Measurements from ENCODE around the gene PPP1R26. TPM values are rescaled to one million over a fixed set of nuclear protein-coding genes. Genes with fewer than 3 reads are reported as not detected.
A peak's percentile ranks its signal among the peaks of the same experiment; 100 is the strongest.

PPP1R26 gene
- total and polyA plus RNA-seq, 2 of the 8 experiments (the other 6 are each of a cell fraction or from before 2014, with no cell fraction given) = 9.8 to 32.7 TPM

DNA sequence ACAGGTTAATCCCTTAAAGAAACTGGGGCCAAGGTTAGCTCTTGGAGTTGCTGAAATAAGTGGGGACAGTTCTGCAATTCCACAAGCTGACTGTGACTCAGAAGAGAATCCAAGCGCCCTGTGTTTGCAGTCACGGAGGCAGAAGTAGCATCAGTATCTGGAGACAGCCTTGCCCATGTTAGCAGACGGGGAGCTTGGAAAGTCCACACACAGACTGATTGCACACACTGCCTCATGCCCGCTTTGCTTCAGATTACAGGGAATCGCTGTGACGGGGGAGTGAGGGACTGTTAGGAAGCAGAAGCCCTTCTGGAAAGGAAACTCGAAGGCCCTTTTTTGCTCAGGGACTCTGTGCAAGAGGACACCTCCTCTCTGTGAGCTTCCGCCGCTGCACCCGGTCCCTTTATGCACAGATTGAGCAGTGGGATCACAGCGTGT is 30.9 kb upstream of the PPP1R26 start:
- 84% methylated on average over 11 of the region's 11 CpGs; no CpG with 5 or more reads in 1 of the 2 experiments for WGBS, 2 experiments (ENCODE audit: extremely low coverage in 1 of 2, insufficient coverage in 1 of 2, insufficient read length in 1 of 2, insufficient replicate concordance in 2 of 2, low coverage in 1 of 2, low lambda C conversion rate in 2 of 2, missing lambda C conversion rate in 1 of 2)

More for the DNA sequence above, 30.9 kb upstream of the PPP1R26 start:
- Histone ChIP-seq H3K23me2 (ENCODE audit: low read depth, low read length) (no peaks in the 10 kb centered on the region), H3K79me1 (ENCODE audit: low read depth, low read length) (no peaks in the 10 kb centered on the region), H3K27ac (ENCODE audit: low read depth, low read length) (no peak overlapping the region), H3K4me2 (ENCODE audit: insufficient read depth in 1 of 2, low read depth in 2 of 2, low read length in 2 of 2) (no peak overlapping the region), H3K56ac (replicated peaks; ENCODE audit: insufficient read length, low read depth, low read length) (no peak overlapping the region), H3K23ac (ENCODE audit: insufficient read length) (no peak overlapping the region), H3K18ac (ENCODE audit: extremely low read depth, low read length) (peak overlapping the region; percentile 48; the same call in 1 of the 2 replicates), H2BK5ac (ENCODE audit: low read depth, low read length) (no peak overlapping the region), H4K8ac (ENCODE audit: extremely low read depth, insufficient read depth, low read length) (no peak overlapping the region), H2AFZ (ENCODE audit: low read length) (0 out of 2 replicates have a peak overlapping the region, but pooled peaks have one; percentile 64), H2BK15ac (ENCODE audit: low read length) (0 out of 2 replicates have a peak overlapping the region, but pooled peaks have one; percentile 53), H4K91ac (replicated peaks; ENCODE audit: insufficient read length, low read length) (no peak overlapping the region), H3K14ac (ENCODE audit: insufficient read length) (no peak overlapping the region), H3K4ac (replicated peaks; ENCODE audit: insufficient read length, low read depth, low read length) (no peak overlapping the region), H2AK5ac (ENCODE audit: low read depth, low read length) (no peak overlapping the region), H2BK12ac (ENCODE audit: low read depth, low read length) (no peak overlapping the region; the same call in 1 of the 2 replicates), H3K9ac (replicated peaks in 1 of 4; ENCODE audit: extremely low read depth in 1 of 4, low read depth in 3 of 4, low read length in 3 of 4) (no peak overlapping the region), H2BK120ac (replicated peaks; ENCODE audit: low read depth, low read length) (no peak overlapping the region), H3K79me2 (ENCODE audit: control insufficient read depth in 1 of 2, insufficient read depth in 2 of 2, low read length in 2 of 2) (no peaks in the 10 kb centered on the region), H4K20me1 (replicated peaks in 1 of 2; ENCODE audit: control insufficient read depth in 1 of 2, insufficient read depth in 2 of 2, low read length in 2 of 2) (no peaks in the 10 kb centered on the region), H3K4me3 (ENCODE audit: extremely low read depth in 1 of 4, insufficient read depth in 2 of 4, low read depth in 3 of 4, low read length in 4 of 4) (no peak overlapping the region), H3K36me3 (ENCODE audit: control insufficient read depth in 2 of 4, insufficient read depth in 4 of 4, low read length in 3 of 4) (no peaks in the 10 kb centered on the region), H2BK20ac (ENCODE audit: low read length) (no peak overlapping the region), H3K27me3 (replicated peaks in 1 of 4; ENCODE audit: control insufficient read depth in 3 of 4, extremely low read depth in 1 of 4, insufficient read depth in 3 of 4, low read length in 3 of 4) (no peaks in the 10 kb centered on the region), H4K5ac (ENCODE audit: insufficient read length, low read depth, low read length) (no peak overlapping the region), H3K4me1 (replicated peaks in 1 of 4; ENCODE audit: control insufficient read depth in 3 of 4, insufficient read depth in 4 of 4, low read length in 3 of 4) (no peaks in the 10 kb centered on the region; a peak in 2 of 7 replicates), H3K9me3 (ENCODE audit: insufficient read depth in 2 of 2, low read depth in 1 of 2, low read length in 1 of 2) (no peaks in the 10 kb centered on the region)
- ChIA-PET CTCF (ENCODE audit: partially characterized antibody) (interaction anchor here (1.2 to 1.8 kb wide), 3 partner anchors 10 to 51 kb away, joined by 4 to 7 read pairs (median 6); a partner anchor contains a TSS), POLR2A (ENCODE audit: partially characterized antibody) (no interaction called here)
- FAIRE-seq = no peak
- no peak for DNase-seq (ENCODE audit: low read depth in 1 of 2, low spot score in 2 of 2)
- no peak for TF ChIP-seq SRF (IDR thresholded peaks at IDR 0.05; ENCODE audit: low read depth, low read length)
